Thyroid gland (tissue), 4 donors: ENCODE data around the gene ZNF398. TPM values are rescaled to one million over a fixed set of nuclear protein-coding genes. Genes with fewer than 3 reads are reported as not detected.

Source experiments
- DNase-seq, 2 donors: peaks; one replicate each; pipeline ENCODE4 v3.0.0-alpha.2; 2019
- H3K27ac ChIP-seq, 3 donors: fragments of 200-600 bp; sonication (generic); 1 replicate in 2 of 3; 2 replicates in 1 of 3; pipeline ENCODE4 v1.5.1; 2016 to 2019; ENCODE audit warnings: mild to moderate bottlenecking in 1 of 3, moderate library complexity in 1 of 3
- H3K27me3 ChIP-seq: fragments of 200-600 bp; sonication (generic); one replicate; pipeline ENCODE4 v1.5.1; 2019
- H3K36me3 ChIP-seq, 2 donors: fragments of 200-600 bp; sonication (generic); one replicate each; pipeline ENCODE4 v1.5.1; 2016 to 2019
- H3K4me1 ChIP-seq, 2 donors: fragments of 200-600 bp; sonication (generic); one replicate each; pipeline ENCODE4 v1.5.1; 2017 to 2019
- H3K4me3 ChIP-seq, 3 donors: fragments of 200-600 bp; sonication (generic); replicated peaks in 1 of 3; 1 replicate in 2 of 3; 2 replicates in 1 of 3; pipeline ENCODE4 v1.5.1; 2016; ENCODE audit warnings: mild to moderate bottlenecking in 1 of 3
- H3K9me3 ChIP-seq: fragments of 200-600 bp; sonication (generic); one replicate; pipeline ENCODE4 v1.5.1; 2017
- POLR2A ChIP-seq, 2 donors: fragments of 450-650 bp; IDR thresholded peaks; one replicate each; pipeline ENCODE4 v1.6.1; 2017; ENCODE audit warnings: antibody characterized with exemption in 2 of 2, mild to moderate bottlenecking in 2 of 2, moderate library complexity in 1 of 2
- WGBS, 2 donors: methylation state at CpG; one replicate each; pipeline ENCODE4 v1.1.5; 2017; 5-methylcytosine and 5-hydroxymethylcytosine counted together
- intact Hi-C: fragments of 100-400 bp; cut with DNase I; formaldehyde crosslinking; loops from one replicate; pipeline ENCODE4 v1.15.1; 2023
- total RNA-seq, 4 donors: library from RNA; depleted of rRNA; stranded (reverse); fragments of >200 nt; gene quantifications; one replicate each; pipeline ENCODE4 v1.2.3, GENCODE V29; 2016
- TF ChIP-seq, protein P1 (sequence below), 6 experiments: fragments of 200-600 bp in 3 of 6; fragments of 450-650 bp in 3 of 6; sonication (generic) in 3 of 6; IDR thresholded peaks; one replicate each; pipeline ENCODE4 v1.5.1; 2016 to 2019; ENCODE audit warnings: antibody characterized with exemption in 6 of 6, mild to moderate bottlenecking in 2 of 6, inconsistent platforms in 1 of 6, moderate library complexity in 1 of 6

The ZNF398 gene
- total RNA-seq, 4 donors from 2014 or later: 19.6 to 29.9 (median 23.0) TPM

DNA sequence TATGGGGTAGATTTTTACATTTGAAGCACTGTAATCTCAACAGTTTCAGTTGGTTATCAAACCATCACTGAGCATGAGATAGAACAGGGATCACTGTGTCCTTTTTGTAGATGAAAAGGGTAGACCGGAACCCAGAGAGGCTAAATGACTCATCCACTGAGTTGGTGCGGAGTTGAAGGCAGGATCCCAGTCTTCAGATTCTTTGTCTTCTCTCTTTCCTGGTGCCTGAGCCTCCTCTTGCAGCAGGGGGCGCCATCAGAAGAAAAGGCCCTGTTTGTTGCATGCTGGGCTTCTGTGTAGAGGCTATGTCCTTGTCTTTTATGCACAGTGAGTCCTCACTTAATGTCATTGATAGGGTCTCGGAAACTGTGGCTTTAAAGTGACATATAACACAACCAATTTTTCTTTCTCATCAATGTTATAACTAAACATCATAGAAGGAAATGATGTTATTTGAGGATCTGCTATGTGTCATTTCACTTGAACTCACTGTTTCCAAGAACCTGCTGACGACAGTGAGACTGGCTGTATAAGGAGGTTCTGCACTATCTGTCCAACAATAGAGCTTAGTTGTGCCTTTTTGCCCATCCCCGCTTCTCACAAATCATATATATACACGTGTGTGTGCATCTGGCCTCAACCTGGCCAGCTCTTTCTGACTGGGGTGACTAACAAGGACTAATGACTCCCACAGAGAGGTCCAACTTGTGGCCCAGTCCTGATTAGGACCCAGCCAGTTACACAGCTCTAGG lies 62.4 kb downstream of the ZNF398 start:
- intact Hi-C loops: no loop called here
- H3K4me1 ChIP-seq: no peaks in the 10 kb centered on the region
- TF ChIP-seq, protein P1, sequence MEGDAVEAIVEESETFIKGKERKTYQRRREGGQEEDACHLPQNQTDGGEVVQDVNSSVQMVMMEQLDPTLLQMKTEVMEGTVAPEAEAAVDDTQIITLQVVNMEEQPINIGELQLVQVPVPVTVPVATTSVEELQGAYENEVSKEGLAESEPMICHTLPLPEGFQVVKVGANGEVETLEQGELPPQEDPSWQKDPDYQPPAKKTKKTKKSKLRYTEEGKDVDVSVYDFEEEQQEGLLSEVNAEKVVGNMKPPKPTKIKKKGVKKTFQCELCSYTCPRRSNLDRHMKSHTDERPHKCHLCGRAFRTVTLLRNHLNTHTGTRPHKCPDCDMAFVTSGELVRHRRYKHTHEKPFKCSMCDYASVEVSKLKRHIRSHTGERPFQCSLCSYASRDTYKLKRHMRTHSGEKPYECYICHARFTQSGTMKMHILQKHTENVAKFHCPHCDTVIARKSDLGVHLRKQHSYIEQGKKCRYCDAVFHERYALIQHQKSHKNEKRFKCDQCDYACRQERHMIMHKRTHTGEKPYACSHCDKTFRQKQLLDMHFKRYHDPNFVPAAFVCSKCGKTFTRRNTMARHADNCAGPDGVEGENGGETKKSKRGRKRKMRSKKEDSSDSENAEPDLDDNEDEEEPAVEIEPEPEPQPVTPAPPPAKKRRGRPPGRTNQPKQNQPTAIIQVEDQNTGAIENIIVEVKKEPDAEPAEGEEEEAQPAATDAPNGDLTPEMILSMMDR (IDR thresholded peaks at IDR 0.05): peak in 1 of 6 experiments; percentile 21
- TF ChIP-seq POLR2A (IDR thresholded peaks at IDR 0.05): no peak
- 70 to 73% methylated on average over 7 of the region's 7 CpGs for WGBS, 2 donors
- DNase-seq: no peak
- H3K9me3 ChIP-seq: no peaks in the 10 kb centered on the region
- no peak overlapping the region for H3K27ac ChIP-seq
- no peak overlapping the region for H3K4me3 ChIP-seq
- peaks cover 77 to 83% of the 10 kb centered on the region in 2 donors for H3K36me3 ChIP-seq
- H3K27me3 ChIP-seq: no peaks in the 10 kb centered on the region

- no peak for DNase-seq
- intact Hi-C loops: no loop called here
- Histone ChIP-seq H3K4me1 (no peaks in the 10 kb centered on the region), H3K27me3 (no peaks in the 10 kb centered on the region), H3K4me3 (no peak overlapping the region), H3K9me3 (no peaks in the 10 kb centered on the region), H3K36me3 (peaks cover 83 to 90% of the 10 kb centered on the region in 2 donors), H3K27ac (no peak overlapping the region)
- no peak for TF ChIP-seq POLR2A (IDR thresholded peaks at IDR 0.05)
- TF ChIP-seq, protein P1 (IDR thresholded peaks at IDR 0.05): no peak
- 85 to 89% methylated on average over 11 of the region's 11 CpGs for WGBS, 2 donors
These were observed 63.3 kb downstream of the ZNF398 start for GRCh38 chr7:149210551-149210950.

DNA sequence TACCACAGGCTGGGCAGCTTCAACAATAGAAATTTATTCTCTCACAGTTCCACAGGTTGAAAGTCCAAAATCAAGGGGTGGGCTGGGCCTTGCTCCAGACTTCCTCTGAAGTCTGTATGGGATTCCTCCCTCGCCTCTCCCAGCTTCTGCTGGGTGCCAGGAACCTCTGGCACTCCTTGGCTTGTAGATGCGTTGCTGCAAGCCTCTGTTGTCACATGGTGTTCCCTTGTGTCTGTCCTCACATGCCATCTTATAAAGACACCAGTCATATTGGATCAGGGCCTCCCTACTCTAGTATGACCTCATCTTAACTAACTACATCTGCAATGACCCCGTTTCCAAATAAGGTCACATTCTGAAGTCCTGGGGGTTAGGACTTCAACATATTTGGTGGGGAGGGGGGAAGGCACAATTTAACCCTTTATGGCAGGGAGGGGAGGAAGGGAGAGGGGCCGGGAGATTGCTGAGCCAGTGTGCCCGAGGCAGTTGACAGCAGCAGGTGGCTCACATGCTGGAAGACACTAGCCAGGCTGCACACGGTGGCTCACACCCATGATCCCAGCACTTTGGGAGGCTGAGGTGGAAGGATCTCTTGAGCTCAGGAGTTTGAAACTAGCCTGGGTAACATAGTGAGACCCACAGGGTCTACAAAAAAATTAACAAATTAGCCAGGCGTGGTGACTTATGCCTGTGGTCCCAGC lies 66.9 kb downstream of the ZNF398 start:
- Histone ChIP-seq H3K4me1 (no peaks in the 10 kb centered on the region), H3K9me3 (no peaks in the 10 kb centered on the region), H3K4me3 (no peak overlapping the region), H3K27me3 (no peaks in the 10 kb centered on the region), H3K36me3 (peaks cover 78 to 83% of the 10 kb centered on the region in 2 donors), H3K27ac (no peak overlapping the region)
- 88 to 89% methylated on average over 7 of the region's 7 CpGs for WGBS, 2 donors
- DNase-seq: no peak
- TF ChIP-seq, protein P1 (IDR thresholded peaks at IDR 0.05): no peak
- no peak for TF ChIP-seq POLR2A (IDR thresholded peaks at IDR 0.05)
- intact Hi-C loops: no loop called here

GRCh38 chr7:149216402-149216801 lies 69.1 kb downstream of the ZNF398 start:
- H3K9me3 ChIP-seq: no peaks in the 10 kb centered on the region
- peaks cover 56 to 68% of the 10 kb centered on the region in 2 donors for H3K36me3 ChIP-seq
- TF ChIP-seq, protein P1 (IDR thresholded peaks at IDR 0.05): no peak
- no peak for TF ChIP-seq POLR2A (IDR thresholded peaks at IDR 0.05)
- no peak overlapping the region for H3K27ac ChIP-seq
- no peak for DNase-seq
- no peaks in the 10 kb centered on the region for H3K27me3 ChIP-seq
- no peak overlapping the region for H3K4me3 ChIP-seq
- H3K4me1 ChIP-seq: no peaks in the 10 kb centered on the region
- WGBS, 2 donors: 89 to 98% methylated on average over 2 of the region's 2 CpGs
- intact Hi-C loops: no loop called here

- no peak for TF ChIP-seq POLR2A (IDR thresholded peaks at IDR 0.05)
- TF ChIP-seq, protein P1 (IDR thresholded peaks at IDR 0.05): no peak
- Histone ChIP-seq H3K4me3 (no peak overlapping the region), H3K9me3 (no peaks in the 10 kb centered on the region), H3K27me3 (no peaks in the 10 kb centered on the region), H3K36me3 (peaks cover 44 to 57% of the 10 kb centered on the region in 2 donors), H3K27ac (no peak overlapping the region), H3K4me1 (no peaks in the 10 kb centered on the region)
- no peak for DNase-seq
- WGBS, 2 donors: 86 to 93% methylated on average over 6 of the region's 6 CpGs
- intact Hi-C loops: no loop called here
These were observed 70.3 kb downstream of the ZNF398 start for GRCh38 chr7:149217570-149217969.
